Stimulated activated naive CD8-positive, alpha-beta T cell treated with anti-CD3 and anti-CD28 coated beads, Interleukin-15, amount 100 ng/mL, for 72 hours (primary cell): Measurements from ENCODE around the gene EPB41.
A peak's percentile ranks its signal among the peaks of the same experiment; 100 is the strongest.

ENCODE experiments used
- ATAC-seq: fragments of 150-1000 bp; cut with Tn5 transposase; 2 replicates; pipeline ENCODE4 v1.10.0; 2021; ENCODE audit warnings: mild to moderate bottlenecking, moderate library complexity
- DNase-seq, 2 donors: peaks; one replicate each; pipeline ENCODE4 v3.0.0; 2021 to 2022
- H3K27ac Mint-ChIP-seq, 2 donors: one replicate each; pipeline ENCODE4 v1.8.0; 2022; ENCODE audit warnings: mild to moderate bottlenecking in 2 of 2, mixed read lengths in 2 of 2, moderate library complexity in 2 of 2
- H3K27me3 Mint-ChIP-seq: one replicate; pipeline ENCODE4 v1.8.0; 2022; ENCODE audit warnings: mixed read lengths
- H3K4me1 Mint-ChIP-seq: one replicate; pipeline ENCODE4 v1.8.0; 2022; ENCODE audit warnings: mild to moderate bottlenecking, mixed read lengths
- H3K4me3 Mint-ChIP-seq, 2 donors: one replicate each; pipeline ENCODE4 v1.8.0; 2022; ENCODE audit warnings: mild to moderate bottlenecking in 2 of 2, mixed read lengths in 2 of 2, moderate library complexity in 1 of 2
- H3K9me3 Mint-ChIP-seq, 2 donors: one replicate each; pipeline ENCODE4 v1.8.0; 2022; ENCODE audit warnings: mixed read lengths in 2 of 2

EPB41 gene

GRCh38 chr1:28905921-28906666 is 8.3 kb upstream of the EPB41 start:
- Mint-ChIP-seq H3K27me3 (no peaks in the 10 kb centered on the region), H3K4me1 (no peaks in the 10 kb centered on the region), H3K27ac (peak overlapping the region in 1 of 2 donors; percentile 52), H3K4me3 (no peak overlapping the region), H3K9me3 (no peaks in the 10 kb centered on the region)
- ATAC-seq (no peak), DNase-seq (no peak)

GRCh38 chr1:28909198-28909597 is 5.2 kb upstream of the EPB41 start:
- no peak for ATAC-seq
- Mint-ChIP-seq H3K9me3 (no peaks in the 10 kb centered on the region), H3K27me3 (no peaks in the 10 kb centered on the region), H3K4me3 (no peak overlapping the region), H3K4me1 (peaks cover 14% of the 10 kb centered on the region), H3K27ac (no peak overlapping the region)
- no peak for DNase-seq

GRCh38 chr1:28910379-28911115 is 3.8 kb upstream of the EPB41 start:
- H3K27ac Mint-ChIP-seq: no peak overlapping the region
- no peak for DNase-seq
- no peak overlapping the region for H3K4me3 Mint-ChIP-seq
- H3K27me3 Mint-ChIP-seq: no peaks in the 10 kb centered on the region
- no peaks in the 10 kb centered on the region for H3K9me3 Mint-ChIP-seq
- no peak for ATAC-seq
- peaks cover 19% of the 10 kb centered on the region for H3K4me1 Mint-ChIP-seq

DNA sequence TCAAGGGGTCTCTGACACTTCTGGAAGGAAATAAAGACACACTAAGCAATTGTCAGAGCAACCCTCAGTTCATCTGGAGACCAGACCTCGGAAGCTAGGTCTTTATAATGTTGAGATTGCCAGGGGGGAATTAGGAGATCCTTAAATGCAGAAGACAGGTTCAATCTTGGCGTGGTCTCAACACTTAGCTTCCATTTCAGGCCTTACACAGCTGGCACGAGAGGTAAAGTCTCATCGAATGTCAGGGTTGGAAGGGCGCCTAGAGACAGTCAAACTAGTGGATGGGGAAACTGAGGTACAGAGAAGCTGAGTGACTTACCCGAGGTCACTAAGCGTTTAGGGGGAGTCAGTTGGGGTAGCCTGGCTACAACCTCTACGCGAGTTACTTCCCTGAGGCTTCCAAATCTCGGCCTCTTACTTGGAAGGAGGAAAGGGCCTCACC is 562 bp upstream of the EPB41 start:
- DNase-seq: no peak
- Mint-ChIP-seq H3K27ac (peak overlapping the region; percentile 82 to 94), H3K27me3 (no peaks in the 10 kb centered on the region), H3K9me3 (no peaks in the 10 kb centered on the region), H3K4me3 (peak overlapping the region; percentile 83 to 93), H3K4me1 (peaks cover 51% of the 10 kb centered on the region)
- ATAC-seq: no peak

GRCh38 chr1:28915031-28915895 is 894 bp downstream of the EPB41 start:
- ATAC-seq: peak; percentile 62
- H3K27me3 Mint-ChIP-seq: no peaks in the 10 kb centered on the region
- H3K27ac Mint-ChIP-seq: peak overlapping the region; percentile 94 to 96

GRCh38 chr1:28917757-28918118 is 3.4 kb downstream of the EPB41 start:
- peak overlapping the region; percentile 74 to 93 for H3K4me3 Mint-ChIP-seq
- DNase-seq (peak in 1 of 2 donors; percentile 48), ATAC-seq (peak; percentile 50)
- H3K9me3 Mint-ChIP-seq: no peaks in the 10 kb centered on the region
- H3K4me1 Mint-ChIP-seq: peaks cover 79% of the 10 kb centered on the region
- H3K27me3 Mint-ChIP-seq: no peaks in the 10 kb centered on the region
- H3K27ac Mint-ChIP-seq: peak overlapping the region; percentile 34 to 53

More at GRCh38 chr1:28915031-28915895, 894 bp downstream of the EPB41 start:
- H3K9me3 Mint-ChIP-seq: no peaks in the 10 kb centered on the region
- peak overlapping the region; percentile 93 to 94 for H3K4me3 Mint-ChIP-seq
- peak; percentile 52 to 62 for DNase-seq
- H3K4me1 Mint-ChIP-seq: peaks cover 64% of the 10 kb centered on the region

DNA sequence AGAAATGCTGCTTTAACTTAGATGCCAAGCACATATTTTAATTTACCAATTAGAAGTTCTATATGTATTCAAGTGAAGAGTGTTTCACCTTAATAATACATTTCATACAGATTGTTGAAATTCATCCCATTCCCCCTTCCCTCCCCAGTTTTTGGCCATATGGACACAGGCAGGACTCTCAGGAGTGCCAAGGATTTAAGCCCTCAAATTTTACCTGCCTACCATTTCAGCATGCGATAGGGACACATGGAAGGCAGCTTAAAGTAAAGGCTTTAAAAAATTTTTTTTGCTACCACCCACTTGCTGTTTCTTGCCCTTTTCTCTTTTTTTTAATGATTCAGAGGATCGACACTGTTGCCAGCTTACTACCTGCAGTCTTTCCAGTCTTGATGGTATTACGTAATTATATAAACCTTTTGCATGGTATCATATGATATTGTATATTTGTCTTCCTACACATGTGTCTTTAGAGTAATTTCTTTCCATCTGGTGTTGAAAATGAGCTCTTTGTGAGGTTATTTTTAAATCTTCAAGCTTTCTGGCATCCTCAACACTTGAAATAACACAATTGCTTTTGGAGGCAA is 7.0 kb downstream of the EPB41 start:
- DNase-seq (no peak), ATAC-seq (no peak)
- Mint-ChIP-seq H3K4me3 (peak overlapping the region; percentile 1 to 35), H3K27me3 (no peaks in the 10 kb centered on the region), H3K4me1 (peaks cover 79% of the 10 kb centered on the region), H3K9me3 (no peaks in the 10 kb centered on the region), H3K27ac (peak overlapping the region in 1 of 2 donors; percentile 9)

- DNase-seq: no peak
- H3K27ac Mint-ChIP-seq: peak overlapping the region in 1 of 2 donors; percentile 79
- no peaks in the 10 kb centered on the region for H3K9me3 Mint-ChIP-seq
- H3K4me1 Mint-ChIP-seq: peaks cover 70% of the 10 kb centered on the region
- no peak for ATAC-seq
- no peaks in the 10 kb centered on the region for H3K27me3 Mint-ChIP-seq
- H3K4me3 Mint-ChIP-seq: peak overlapping the region in 1 of 2 donors; percentile 13
Observed at GRCh38 chr1:28925350-28925891, 11.1 kb downstream of the EPB41 start.

DNA sequence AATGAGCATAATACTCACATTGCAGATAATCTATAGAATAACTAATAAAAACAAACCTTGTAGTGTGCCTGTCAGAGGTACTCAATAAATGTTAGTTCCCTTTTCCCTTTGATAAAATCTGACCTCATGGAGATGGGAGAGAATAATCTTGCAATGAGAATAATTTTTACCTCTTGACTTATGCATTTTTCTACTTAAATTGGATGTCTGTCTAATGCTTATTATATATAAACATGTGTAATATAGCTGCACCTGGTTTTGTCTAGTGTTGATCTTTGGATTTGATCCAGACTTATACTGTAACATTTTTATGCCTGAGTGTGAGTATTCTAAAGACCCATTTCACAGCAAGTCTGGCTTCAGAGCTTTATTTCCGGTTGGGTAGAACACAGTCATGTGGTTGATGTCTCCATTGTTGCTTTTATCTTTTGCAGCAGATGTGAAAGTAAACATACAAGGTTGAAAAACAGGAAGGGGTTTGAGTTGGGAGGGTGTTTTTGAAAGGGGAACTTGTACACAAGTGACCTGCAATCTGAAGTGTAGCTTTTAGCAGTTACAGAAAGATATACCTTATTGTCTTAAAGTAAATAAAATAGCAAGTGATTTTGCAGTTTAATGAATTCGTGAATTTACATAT is 12.4 kb downstream of the EPB41 start:
- H3K27ac Mint-ChIP-seq: peak overlapping the region; percentile 98
- no peaks in the 10 kb centered on the region for H3K27me3 Mint-ChIP-seq
- peak overlapping the region; percentile 85 to 86 for H3K4me3 Mint-ChIP-seq
- H3K4me1 Mint-ChIP-seq: peaks cover 65% of the 10 kb centered on the region
- DNase-seq: peak; percentile 30 to 44
- ATAC-seq: peak; percentile 91
- H3K9me3 Mint-ChIP-seq: no peaks in the 10 kb centered on the region

DNA sequence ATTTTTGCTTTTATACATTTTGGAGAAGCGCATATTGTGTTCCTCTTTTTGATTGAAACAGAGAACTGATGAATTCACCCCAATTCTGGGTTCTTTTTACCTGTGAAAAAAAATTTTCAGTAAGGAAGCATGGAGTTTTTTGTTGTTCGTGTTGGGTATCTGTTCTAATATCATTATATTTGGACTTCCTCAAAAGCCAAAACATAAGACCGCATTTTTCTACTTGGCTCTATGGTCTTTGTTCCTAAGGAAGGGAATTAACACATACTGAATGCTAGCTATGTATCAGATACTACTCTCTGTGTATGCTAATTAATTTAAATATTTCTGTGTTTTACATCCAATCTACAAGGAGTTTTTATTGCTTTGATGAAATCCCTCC is 12.9 kb downstream of the EPB41 start:
- no peak for DNase-seq
- Mint-ChIP-seq H3K9me3 (no peaks in the 10 kb centered on the region), H3K27ac (peak overlapping the region; percentile 98), H3K4me1 (peaks cover 68% of the 10 kb centered on the region), H3K4me3 (peak overlapping the region; percentile 85 to 86), H3K27me3 (no peaks in the 10 kb centered on the region)
- no peak for ATAC-seq

GRCh38 chr1:28927648-28928313 is 13.4 kb downstream of the EPB41 start:
- Mint-ChIP-seq H3K27me3 (no peaks in the 10 kb centered on the region), H3K27ac (peak overlapping the region; percentile 98), H3K4me3 (peak overlapping the region; percentile 85 to 86), H3K9me3 (no peaks in the 10 kb centered on the region), H3K4me1 (peaks cover 68% of the 10 kb centered on the region)
- no peak for DNase-seq
- peak; percentile 48 for ATAC-seq

GRCh38 chr1:28928314-28928941 is 14.1 kb downstream of the EPB41 start:
- peak; percentile 85 for ATAC-seq
- H3K4me1 Mint-ChIP-seq: peaks cover 70% of the 10 kb centered on the region
- peak overlapping the region; percentile 85 to 86 for H3K4me3 Mint-ChIP-seq

GRCh38 chr1:28933277-28933676 is 18.9 kb downstream of the EPB41 start:
- H3K9me3 Mint-ChIP-seq: no peaks in the 10 kb centered on the region
- ATAC-seq (peak; percentile 81), DNase-seq (no peak)
- H3K27me3 Mint-ChIP-seq: no peaks in the 10 kb centered on the region
- peaks cover 62% of the 10 kb centered on the region for H3K4me1 Mint-ChIP-seq
- H3K4me3 Mint-ChIP-seq: peak overlapping the region in 1 of 2 donors; percentile 26
- no peak overlapping the region for H3K27ac Mint-ChIP-seq

More at GRCh38 chr1:28928314-28928941, 14.1 kb downstream of the EPB41 start:
- no peak for DNase-seq
- H3K27ac Mint-ChIP-seq: peak overlapping the region; percentile 98
- no peaks in the 10 kb centered on the region for H3K27me3 Mint-ChIP-seq
- H3K9me3 Mint-ChIP-seq: no peaks in the 10 kb centered on the region

DNA sequence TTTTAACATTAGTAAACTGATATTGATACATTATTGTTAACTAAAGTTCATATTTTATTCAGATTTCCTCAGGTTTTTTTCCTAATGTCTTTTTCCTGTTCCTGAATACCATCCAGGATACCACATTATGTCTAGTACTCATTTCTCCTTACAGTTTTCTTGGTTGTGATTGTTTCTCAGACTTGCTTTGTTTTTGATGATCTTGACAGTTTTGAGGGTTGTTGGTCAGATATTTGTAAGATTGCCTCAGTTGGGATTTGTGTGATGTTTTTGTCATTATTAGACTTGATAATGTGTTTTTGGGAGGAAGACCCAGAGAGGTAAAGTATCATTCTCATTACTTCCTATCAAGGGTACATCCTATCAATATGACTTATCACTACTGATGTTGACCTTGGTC is 19.5 kb downstream of the EPB41 start:
- ATAC-seq (no peak), DNase-seq (no peak)
- Mint-ChIP-seq H3K9me3 (no peaks in the 10 kb centered on the region), H3K4me1 (peaks cover 60% of the 10 kb centered on the region), H3K27me3 (no peaks in the 10 kb centered on the region), H3K4me3 (no peak overlapping the region), H3K27ac (no peak overlapping the region)
